ENCODE data around the gene KRTAP21-3.

Gene KRTAP21-3

GRCh38 chr21:30672985-30673650 is 45.5 kb downstream of the KRTAP21-3 start:
- no peak overlapping the region for H3K27ac ChIP-seq
- DNase-seq (ENCODE audit: low read depth, low spot score), result no peak

GRCh38 chr21:30668776-30669175 is 49.8 kb downstream of the KRTAP21-3 start:
- H3K27ac ChIP-seq, result no peak overlapping the region
- no peak for DNase-seq (ENCODE audit: low read depth, low spot score)

Data from epithelial cell of prostate (primary cell).